D721Med (cell line): ENCODE data around the gene ALG2.
"Not testable (repeated sequence)": the region's sequence is repeated elsewhere in the genome, so short reads cannot be mapped to it uniquely, and the experiment has no call there.

Source experiments
- DNase-seq: peaks from one replicate; pipeline ENCODE4 v3.0.0; 2011; ENCODE audit warnings: low spot score; ENCODE audit not compliant: insufficient read length
- FAIRE-seq: peaks from 2 replicates; lab custom pipeline; 2011; peaks lifted over from hg19 to GRCh38; lab: Jason Lieb, UNC
- TF ChIP-seq, protein P1 (sequence below): IDR thresholded peaks from 2 replicates; pipeline ENCODE4 v1.5.1; 2012; ENCODE audit warnings: mild to moderate bottlenecking, control low read depth; ENCODE audit not compliant: insufficient read depth; ENCODE audit errors: missing control alignments

ALG2 gene

DNA sequence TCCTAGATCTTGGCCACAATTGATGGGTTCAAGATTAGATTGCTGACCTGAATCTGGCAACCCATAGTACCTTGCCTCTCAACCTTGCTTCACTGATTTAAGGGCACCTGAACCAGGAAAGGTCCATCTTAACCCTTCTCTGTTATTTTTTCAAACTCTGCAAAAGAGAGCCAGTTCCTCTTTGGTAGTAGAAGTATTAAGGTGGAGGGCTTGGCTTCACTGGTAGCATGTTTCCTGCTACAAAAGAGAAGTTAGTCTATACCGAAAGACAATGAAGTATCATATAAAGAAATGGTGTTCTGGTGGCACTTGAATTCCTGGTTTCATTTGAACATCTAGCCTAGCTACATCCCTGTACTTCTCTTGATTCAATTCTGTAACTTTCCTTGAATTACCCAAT, 8.5 kb downstream of the ALG2 start:
- DNase-seq (no peak), FAIRE-seq (no peak)
- TF ChIP-seq, protein P1, sequence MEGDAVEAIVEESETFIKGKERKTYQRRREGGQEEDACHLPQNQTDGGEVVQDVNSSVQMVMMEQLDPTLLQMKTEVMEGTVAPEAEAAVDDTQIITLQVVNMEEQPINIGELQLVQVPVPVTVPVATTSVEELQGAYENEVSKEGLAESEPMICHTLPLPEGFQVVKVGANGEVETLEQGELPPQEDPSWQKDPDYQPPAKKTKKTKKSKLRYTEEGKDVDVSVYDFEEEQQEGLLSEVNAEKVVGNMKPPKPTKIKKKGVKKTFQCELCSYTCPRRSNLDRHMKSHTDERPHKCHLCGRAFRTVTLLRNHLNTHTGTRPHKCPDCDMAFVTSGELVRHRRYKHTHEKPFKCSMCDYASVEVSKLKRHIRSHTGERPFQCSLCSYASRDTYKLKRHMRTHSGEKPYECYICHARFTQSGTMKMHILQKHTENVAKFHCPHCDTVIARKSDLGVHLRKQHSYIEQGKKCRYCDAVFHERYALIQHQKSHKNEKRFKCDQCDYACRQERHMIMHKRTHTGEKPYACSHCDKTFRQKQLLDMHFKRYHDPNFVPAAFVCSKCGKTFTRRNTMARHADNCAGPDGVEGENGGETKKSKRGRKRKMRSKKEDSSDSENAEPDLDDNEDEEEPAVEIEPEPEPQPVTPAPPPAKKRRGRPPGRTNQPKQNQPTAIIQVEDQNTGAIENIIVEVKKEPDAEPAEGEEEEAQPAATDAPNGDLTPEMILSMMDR = no peak

DNA sequence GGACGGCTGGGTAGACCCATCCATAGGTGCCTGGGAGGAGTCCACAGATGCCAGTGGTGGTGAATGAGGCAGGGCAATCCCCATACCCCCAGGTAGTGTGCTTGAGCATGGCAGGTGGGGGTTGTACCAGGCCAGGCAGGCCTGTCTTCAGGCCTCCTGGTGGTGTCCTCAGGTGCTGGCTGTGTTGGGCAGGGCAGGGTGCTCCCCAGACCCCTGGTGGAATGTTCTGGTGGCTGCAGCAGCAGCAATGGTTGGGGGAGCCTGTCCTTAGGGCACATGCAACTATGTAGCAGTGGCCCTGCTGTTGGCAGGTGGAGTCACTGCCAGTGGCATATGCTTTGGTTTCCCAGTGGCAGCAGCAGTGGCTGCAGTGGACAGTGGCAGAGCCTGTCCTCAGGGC, 10.0 kb downstream of the ALG2 start:
- no peak for DNase-seq
- no peak for FAIRE-seq
- TF ChIP-seq, protein P1 = no peak

DNA sequence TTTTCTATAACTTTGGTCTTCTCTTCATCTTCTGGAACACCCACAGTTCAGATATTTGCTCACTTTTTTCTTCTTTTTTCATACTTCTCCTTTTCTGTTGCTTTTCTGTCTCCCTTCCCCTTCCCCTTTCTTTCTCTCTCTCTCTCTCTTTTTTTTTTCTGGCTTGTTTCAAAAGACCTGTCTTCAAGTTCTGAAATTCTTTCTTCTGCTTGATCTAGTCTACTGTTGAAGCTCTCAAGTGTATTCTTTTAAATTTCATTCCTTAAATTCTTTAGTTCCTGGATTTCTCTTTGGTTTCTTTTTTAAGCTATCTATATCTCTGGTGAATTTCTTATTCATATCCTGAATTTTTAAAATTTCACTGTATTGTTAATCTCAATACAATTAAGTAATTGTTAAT, 11.2 kb downstream of the ALG2 start:
- FAIRE-seq = no peak

DNA sequence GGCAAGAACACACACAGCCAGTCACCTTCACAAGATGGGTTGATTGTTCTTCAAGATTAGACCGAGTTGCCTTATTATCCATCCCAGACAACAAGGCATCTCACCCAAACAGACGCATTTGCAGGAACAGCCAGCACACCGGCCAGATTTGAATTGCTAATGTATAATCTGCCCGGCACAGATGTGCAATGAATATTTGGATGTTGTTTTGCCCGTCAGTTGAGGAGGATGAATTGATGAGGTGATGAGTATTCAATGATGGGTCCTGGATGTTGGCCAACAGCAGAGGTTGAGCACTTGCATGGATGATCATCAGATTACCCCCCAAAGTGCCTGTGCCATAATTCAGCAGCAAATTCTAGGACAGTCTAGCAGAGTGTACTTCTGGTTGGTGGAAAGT, 20.1 kb downstream of the ALG2 start:
- FAIRE-seq (no peak), DNase-seq (no peak)
- TF ChIP-seq, protein P1 = no peak

More for the DNA sequence above, 11.2 kb downstream of the ALG2 start:
- no peak for DNase-seq
- TF ChIP-seq, protein P1 = no peak

DNA sequence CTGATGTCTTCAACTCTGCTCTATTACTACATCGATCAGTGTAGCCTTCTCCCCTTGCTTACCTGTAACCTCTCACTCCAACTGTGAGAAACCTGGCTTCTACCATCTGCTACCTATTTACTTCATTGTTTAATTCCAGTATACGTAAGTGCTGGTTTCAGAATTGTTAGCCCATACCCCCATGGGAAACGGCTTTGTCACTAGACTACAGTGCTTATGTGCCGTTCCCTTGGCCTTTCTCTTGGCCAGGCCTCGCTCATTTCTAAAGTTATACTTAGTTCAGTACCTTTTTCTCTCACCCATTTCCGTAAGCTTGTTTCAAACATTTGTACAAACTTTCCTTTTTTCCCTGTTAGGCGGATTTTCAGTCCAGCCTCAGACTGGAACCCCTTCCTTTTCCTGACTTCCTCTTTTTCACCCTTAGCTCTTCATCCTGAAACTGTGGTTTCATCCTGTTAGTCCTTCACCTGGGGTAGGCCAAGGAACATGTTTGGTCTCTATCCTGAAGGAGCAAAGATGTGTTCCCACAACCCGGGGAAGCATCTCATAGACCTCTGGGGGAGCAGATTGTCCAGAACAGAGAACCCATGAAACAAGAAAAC, 21.7 kb downstream of the ALG2 start:
- no peak for DNase-seq
- TF ChIP-seq, protein P1 = no peak
- FAIRE-seq = no peak

DNA sequence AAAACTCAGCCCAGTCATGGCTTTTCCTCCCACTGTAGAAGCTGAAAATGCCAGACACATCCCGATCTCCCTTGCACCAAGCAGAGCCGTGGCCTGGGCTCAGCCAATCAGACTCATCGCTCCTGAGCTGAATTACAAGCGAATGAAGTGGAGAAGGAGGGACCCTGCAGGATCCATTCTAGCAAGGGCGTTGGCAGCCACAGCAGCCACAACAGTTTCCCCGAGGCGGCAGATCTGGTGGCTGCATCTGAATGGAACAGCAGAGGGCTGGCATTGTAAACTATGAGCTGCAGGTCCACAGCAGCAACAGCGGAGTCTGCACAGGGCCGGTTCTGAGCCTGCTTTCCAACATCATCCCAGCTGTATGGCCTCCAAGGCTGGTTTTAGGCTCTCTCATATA, 23.8 kb downstream of the ALG2 start:
- no peak for FAIRE-seq
- DNase-seq = no peak
- TF ChIP-seq, protein P1 = no peak

DNA sequence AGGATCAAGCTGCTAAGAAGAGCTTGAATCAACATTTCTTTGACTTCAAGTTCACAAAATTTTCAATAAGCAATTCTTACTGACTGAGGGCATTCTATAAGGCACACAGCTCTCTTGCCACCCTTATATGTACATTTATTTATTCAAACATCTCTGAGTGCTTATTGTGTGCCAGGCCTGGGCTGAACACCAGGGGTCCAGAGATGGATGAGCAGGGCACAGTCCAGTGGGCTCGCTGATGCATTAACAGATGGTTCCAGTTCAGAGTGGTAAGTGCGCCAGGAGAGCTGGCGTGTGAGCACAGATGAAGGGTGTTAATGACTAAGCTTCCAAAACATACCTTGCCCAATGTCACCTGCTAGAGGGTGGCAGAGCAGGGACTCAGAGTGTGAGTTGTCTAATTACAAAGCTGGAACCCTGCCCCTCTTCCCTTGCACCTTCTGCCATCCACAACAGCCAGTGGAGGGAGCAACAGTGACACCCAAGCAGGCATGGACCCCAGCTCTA, 24.6 kb downstream of the ALG2 start:
- TF ChIP-seq, protein P1 = no peak
- DNase-seq (no peak), FAIRE-seq (no peak)

DNA sequence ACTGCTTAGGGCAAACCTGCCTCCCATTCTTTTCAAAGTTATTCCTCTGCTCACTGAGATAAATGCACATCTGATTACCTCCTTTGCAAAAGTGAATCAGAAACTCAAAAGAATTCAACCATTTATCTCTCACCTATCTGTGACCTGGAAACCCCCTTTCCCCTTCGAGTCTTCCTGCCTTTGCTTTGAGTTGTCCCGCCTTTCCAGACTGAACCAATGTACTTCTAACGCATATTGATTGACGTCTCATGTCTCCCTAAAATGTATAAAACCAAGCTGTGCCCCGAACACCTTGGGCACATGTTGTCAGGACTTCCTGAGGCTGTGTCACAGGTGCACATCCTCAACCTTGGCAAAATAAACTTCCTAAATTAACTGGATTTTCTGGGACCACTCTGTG, 25.3 kb downstream of the ALG2 start:
- not testable (repeated sequence) for DNase-seq, FAIRE-seq
